GM21381 (cell line): ENCODE results near the gene TEKTIP1.
"Not testable (repeated sequence)": the region's sequence is repeated elsewhere in the genome, so short reads cannot be mapped to it uniquely, and the experiment has no call there.

Experiments
- ATAC-seq: cut with Tn5 transposase; IDR thresholded peaks from one replicate; pipeline ENCODE4 v1.9.1; 2021; ENCODE audit warnings: mild to moderate bottlenecking, moderate library complexity; ENCODE audit not compliant: unreplicated experiment

TEKTIP1 gene

DNA sequence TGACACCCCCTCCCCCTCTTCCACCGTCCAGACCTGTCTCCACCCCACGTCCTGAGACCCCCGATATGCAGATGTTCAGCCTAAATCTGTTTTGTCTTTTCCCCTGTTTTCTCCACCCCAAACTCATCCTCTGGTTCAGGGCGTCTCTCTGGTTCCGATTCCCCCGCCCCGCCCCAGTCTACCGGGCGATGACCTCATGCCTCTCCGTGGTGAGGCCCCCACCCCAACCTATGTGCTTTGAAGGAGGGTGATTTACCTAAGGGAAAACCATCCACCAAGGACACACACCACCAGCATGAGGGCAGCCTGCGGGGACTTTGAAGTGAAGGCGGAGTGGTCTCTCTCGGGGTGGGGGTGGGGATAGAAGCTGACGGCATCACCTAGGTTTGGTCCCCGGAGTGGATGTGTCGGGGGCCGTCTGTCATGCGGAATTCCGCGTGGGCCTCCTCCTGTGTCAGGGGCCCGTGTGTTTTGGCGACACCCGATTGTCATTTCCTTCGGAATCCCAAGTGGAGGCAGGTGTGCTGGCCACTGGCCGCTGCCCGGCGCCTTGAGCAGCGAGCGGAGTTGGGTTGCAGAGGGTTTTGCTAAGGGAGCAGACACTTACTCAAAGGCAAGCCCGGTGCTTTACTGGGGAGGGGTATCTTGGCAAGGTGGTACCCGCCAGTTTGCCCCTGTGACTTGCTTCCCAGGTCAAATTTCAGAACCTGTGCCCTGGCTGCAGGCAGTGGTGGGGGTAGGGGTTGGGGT is 31.4 kb upstream of the TEKTIP1 start:
- no peak for ATAC-seq

DNA sequence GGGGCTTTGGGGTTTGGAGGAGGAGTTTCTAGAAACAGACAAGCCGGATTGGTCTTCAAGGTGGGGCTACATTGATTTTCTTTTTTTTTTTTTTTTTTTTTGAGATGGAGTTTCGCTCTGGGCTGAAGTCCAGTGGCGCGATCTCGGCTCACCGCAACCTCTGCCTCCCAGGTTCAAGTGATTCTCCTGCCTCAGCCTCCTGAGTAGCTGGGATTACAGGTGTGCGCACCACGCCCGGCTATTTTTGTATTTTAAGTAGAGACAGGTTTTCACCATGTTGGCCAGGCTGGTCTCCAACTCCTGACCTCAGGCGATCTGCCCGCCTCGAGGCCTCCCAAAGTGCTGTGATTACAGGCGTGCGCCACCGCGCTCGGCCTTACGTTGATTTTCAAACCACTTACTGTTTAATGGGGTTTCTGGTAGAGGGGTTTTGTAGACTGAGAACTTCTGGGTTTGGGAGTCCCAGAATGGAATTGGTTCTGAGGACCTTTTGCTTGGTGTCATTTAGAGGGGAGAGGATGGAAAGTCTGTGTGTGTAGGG is 30.8 kb upstream of the TEKTIP1 start:
- not testable (repeated sequence) for ATAC-seq

DNA sequence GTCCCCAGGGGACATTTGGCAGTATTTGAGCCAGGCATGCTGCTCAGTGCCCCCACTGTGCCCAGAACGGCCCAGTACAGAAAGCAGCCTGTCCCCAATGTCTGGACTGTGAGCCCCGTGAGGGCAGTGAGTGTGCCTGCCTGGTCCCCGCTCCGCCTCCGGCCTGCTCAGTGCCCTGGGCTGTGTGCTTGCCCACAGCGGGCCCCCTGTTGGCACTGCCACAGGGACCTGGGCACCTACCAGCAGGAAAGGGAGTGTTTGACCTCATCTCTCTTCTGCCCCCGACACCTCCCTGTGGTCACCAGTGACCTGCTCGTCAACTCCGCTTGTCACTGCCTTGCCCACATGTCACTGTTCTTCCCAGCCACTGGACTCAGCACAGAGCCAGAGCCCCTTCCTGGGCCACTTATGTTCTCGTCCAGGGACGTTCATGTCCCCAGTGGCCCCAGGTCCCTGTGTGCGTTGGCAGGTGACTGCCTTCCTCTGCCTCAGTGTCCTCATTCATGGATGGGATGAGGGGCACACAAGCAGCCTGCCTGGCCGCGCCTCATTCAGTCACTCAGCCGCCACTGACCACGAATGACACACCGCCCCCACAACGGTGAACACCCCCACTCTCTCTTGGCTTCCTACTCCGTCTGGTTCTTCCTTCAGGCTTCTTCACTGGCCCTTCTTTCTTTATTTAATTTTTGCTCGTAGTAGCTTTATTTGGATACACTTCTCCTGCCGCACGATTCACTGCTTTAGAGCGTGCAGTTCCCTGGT is 30.0 kb upstream of the TEKTIP1 start:
- no peak for ATAC-seq

DNA sequence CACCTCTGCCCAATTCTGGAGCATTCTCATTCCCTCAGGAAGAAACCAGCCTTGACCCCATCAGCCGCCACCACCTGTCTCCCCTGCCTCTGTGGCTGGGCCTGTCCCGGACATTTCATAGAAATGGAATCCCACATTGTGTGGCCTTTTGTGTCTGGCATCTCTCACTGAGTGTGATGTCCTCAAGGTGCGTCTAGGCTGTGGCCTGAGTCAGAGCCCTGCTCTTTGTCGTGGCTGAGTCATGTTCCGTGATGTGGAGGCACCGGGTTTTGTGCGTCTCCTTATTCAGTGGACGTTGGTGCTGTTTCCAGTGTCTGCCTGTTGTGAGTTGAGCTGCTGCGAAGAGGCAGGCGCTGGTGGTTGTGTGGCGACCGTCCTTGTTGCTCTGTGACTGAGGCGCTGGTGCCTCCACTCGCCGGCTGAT is 29.4 kb upstream of the TEKTIP1 start:
- ATAC-seq = no peak

DNA sequence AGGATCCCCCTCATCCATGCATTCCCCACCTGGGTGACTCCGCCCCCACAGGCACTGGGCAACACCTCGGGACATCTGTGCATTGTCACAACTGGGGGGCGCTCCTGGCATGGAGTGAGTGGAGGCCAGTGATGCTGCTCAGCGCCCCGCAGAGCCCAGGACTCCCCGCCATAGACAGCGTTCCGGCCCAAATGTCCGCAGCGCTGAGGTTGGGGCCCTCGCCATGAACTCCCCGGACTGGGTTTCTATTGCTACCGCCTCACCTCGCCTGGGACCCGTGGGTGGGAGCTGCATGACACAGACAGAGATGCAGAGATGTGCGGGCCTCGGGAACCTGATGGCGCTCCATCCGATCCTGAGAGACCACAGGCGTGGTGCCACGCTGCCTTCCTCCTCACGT is 28.2 kb upstream of the TEKTIP1 start:
- ATAC-seq = no peak

DNA sequence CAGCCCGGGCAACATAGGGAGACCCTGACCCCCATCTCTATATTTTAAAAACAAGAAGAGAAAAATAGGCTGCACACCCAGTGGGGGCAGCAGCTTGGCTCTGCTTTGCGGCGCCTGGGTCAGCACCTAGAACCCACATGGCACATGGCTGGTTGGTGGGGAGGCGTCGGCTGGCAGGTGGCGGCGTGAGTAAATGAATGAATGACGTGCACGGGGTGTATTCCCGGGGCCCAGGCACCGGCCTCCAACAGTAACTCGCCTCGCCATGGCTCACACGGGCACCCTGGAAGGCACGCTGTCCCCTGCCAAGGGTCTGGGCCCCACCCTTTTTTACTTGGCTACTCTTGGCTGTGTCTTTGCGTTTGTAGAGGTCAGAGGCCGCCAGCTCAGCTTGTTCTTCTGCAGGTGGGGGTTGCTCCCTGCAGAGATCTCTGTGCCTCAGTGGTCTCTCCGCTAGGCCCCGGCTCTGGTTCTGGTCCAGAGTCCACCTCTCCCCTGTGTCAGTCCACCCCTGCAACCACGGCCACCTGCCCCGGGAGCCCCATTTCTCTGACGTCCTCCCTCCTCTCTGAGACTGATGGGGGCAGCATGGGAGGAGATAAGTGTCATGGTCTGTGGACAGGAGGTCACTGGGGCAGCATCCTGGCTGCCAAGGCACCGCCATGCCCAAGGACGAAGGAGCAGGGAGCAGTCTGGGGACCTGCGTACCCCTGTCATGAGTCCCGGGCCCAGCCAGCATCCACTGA is 27.3 kb upstream of the TEKTIP1 start:
- no peak for ATAC-seq

DNA sequence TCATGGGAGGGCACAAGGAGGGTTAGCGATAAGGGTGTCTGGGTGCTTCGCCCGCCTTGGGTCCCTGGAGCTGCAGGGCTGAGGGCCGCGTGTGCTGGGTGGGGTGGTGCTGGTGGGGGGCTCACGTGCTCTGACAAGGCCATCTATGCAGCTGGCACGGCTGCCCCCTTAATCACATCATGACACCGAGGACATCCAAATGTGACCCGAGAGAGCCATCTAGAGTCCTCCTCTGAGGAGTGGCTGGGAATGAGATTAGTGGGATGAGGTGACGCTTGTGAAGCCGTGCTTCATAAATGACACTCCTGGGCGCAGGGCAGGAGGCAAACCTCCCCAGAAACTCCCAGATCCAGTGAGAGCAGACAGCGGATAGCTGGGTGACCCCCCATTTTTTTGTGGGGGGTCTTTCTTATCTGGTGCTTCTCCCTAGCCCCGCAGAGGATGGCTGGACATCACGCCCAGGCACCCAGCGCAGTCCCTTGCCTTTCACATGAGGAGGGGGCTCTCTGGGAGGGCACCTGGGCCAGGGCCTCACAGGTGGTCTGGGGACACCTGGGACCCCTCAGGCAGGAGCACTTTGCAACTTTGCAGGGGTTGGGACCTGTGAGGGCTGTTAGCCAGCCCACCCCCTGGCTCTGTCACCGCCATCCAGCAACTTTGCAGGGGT is 26.3 kb upstream of the TEKTIP1 start:
- ATAC-seq = no peak

DNA sequence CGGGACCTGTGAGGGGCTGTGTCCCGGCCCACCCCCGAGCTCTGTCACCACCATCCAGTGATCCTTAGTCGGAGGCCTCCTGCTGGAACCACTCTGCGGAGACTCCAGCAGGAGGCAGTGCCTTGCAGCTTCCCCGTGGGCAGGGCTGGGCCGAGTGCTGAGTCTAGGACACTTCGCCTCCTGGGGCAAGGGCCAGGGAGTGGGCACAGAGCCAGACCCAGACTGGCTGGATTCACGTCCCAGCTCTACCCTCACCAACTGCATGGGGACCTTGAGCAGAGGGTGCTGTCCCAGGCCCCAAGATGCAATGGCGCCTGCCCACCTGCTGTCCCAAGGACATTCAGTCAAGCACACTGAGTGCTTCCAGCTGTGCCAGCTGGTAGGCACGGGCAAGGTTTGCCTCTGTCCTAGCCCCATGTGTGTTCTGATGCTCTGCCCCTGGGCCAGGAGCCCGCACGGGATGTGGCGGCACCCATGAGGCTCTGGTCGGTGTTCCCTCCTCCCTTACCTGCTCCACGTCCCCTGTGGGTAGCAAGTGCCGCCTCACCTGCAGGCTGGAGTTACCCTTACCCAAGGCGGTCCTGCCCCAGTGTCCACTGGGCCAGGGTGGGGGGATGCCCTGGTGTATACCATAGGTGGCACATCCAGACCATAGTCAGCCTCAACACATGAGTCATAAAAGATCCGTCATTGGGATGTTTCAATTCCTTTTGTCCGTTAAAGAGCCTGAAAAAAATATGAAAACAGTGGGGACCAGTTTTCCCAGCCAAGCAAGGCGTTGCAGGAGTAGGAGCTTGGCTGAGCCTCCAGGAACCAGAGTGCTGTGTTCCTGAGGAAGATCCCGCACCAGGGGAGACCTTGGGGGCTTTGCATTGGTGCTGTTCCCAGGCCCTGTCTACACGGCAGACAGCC is 25.5 kb upstream of the TEKTIP1 start:
- no peak for ATAC-seq

DNA sequence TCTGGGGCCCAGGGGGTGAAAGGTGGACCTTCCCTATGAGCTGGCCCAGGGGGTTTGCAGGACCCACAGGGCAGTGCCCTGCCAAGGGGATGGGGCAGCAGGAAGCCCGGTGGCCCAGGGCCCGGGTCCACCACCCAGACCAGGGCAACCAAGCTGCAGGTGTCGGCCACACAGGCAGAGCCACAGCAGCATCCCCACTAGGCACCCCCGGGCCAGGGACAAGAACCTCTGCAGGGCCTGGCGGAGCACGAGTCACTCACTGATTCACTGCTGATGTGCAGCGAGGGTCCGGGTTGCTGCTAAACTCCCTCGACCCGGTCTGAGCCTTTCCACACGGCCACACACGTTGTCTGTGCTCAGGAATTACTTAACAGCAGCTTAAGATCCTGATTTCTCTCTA is 24.0 kb upstream of the TEKTIP1 start:
- no peak for ATAC-seq

DNA sequence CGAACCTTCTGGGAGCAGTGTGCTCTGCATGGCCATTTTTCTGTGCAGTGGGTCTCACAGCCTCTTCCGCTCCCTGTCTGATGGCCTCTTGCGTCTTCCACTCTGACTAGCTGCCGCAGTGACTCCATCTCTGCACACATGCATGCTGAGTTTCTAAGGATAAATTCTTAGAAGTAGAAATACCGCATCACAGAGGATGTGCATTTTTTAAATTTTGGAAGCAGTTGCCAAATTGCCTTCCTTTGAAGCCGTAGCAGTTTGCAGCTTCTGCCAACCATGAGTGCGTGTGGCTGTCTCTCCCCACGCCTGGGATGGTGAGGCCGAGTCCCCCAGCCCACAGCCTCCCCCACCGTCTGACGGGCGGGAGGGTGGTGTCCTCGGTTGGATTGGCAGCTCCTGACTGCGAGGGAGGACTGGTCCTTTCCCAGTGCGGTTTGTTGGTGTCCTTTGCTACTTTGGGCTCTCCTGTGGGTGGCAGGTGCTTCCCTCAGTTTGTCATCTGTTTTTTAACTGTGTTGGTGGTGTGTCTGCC is 23.0 kb upstream of the TEKTIP1 start:
- no peak for ATAC-seq

DNA sequence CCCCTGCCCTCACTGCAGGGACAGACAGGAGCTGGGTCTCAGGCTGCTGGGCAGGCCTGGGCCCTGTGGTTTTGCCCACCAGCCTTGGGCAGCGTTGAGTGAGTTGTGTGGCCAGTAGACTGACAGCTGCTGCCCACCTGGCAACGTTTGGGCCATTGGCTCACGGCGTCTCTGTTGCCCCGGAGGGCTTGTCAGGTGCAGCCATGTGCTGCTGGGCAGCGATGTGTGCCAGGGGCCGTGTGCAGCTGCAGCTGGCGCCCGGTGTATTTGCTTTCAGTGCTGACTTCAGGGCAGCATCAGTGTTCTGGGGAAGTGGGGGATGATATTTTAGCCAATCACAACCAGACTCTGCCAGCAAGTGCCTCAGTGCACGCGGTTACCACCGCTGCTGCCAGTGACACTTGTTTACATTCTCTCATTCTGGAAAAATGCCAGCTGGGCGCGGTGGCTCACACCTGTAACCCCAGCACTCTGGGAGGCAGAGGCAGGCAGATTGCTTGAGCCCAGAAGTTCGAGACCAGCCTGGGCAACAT is 22.2 kb upstream of the TEKTIP1 start:
- ATAC-seq = no peak

DNA sequence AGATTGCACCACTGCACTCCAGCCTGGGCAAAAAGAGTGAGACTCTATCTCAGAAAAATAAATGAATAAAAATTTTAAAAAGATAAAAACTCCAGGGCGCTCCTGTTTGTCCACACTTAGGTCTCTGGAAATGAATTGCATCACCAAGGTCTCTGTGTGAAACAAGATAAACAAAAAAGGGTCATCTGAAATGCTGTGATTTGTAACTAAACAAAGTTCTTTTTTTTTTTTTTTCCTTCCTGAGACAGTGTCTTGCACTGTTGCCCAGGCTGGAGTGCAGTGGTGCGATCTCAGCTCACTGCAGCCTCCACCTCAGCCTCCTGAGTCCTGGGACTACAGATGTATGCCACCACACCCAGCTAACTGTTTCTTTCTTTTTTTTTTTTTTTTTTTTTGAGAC is 21.3 kb upstream of the TEKTIP1 start:
- ATAC-seq = no peak

DNA sequence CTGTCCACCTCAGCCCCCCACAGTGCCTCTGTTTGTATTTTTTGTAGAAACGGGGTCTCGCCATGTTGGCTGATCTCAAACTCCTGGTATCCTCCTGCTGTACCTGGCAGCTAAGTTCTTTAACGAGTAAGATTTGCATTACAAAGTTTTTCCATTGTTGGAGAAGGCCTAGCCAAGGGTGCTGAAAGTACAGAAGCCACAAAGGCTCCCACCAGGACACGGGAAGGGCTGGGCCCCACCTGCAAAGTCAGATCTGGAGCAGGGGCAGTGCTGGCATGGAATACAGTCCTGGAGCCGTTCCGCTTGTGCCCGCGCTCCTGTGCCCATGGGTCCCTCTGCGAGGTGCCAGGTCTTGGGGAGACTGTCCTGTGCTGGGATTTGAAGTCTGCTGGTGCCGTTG is 20.7 kb upstream of the TEKTIP1 start:
- no peak for ATAC-seq

DNA sequence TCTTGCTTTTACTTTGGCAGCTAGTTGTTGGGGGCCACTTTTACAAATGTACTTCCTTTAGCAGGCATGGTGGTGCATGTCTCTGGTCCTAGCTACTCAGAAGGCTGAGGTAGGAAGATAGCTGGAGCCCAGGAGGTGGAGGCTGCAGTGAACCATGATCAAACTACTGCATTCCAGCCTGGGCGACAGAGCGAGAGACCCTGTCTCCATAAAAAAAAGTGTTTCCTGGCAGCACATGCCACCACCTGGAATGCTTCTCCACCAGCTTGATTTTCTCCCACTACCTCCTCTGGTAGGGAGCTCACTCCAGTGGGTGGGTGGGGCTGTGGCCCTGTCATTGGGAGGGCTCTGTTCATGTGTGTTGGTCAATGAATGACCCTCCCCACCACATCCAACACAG is 20.3 kb upstream of the TEKTIP1 start:
- no peak for ATAC-seq

DNA sequence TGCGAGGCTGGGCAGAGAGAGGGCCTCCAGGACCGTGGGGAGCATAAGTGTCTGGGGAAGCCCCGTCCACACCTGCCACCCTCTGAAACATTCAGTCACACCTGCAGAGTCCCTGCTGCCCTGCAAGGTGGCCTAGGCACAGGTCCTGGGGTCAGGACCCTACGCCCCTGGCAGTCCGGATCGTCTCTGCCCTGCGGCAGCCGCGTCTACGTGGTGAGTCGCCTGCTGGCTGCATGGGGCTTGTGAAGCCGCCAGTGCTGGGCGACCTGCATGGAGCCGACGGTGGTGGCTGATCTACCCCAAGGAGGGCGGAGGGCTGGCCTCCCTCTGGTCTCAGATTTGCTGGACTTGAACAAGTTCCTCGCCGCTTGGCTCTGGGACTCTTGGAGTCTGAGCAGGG is 19.8 kb upstream of the TEKTIP1 start:
- ATAC-seq = no peak

DNA sequence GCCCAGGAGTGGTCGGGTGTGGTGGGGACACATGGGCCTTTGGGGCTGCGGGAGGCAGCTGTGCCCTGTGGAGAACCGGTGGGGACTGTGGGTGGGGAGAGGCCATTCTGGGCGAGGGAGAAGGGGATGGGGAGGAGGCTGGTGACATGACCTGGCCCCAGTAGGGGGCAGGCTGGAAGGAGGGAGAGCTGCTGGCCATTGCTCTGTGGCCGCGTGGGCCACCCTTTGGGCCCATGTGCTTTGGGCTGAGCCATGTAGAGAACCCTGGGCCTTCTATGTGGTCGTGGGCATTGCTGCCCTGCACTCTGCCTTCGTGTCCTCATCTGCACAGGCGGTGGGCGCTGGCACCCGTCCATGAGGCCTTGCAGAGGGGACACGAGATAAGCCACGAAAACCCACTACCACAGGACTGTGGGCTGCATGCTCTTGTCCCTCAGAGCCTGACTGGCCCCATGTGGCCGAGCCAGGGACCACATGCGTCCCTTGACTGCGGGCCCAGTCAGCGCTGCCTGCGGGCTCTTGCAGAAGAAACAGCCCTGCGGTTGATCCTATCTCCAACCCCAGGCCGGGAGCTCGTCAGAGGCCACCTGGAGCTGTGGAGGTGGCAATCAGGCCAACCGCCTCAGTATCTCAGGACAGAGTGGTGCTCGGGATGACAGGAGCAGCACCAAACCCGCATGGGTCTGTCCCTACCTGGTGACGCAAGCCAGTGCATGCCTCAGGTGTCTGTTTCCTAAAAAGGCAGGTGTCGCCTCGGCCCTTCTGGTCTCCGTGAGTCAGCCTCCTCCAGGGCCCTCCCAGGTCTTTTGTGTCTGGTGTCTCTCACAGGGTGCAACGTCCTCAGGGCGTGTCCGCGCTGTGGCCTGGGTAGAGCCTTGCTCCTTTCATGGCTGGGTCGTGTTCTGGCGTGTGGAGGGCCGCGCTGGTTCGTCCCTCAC is 18.5 kb upstream of the TEKTIP1 start:
- ATAC-seq = no peak

DNA sequence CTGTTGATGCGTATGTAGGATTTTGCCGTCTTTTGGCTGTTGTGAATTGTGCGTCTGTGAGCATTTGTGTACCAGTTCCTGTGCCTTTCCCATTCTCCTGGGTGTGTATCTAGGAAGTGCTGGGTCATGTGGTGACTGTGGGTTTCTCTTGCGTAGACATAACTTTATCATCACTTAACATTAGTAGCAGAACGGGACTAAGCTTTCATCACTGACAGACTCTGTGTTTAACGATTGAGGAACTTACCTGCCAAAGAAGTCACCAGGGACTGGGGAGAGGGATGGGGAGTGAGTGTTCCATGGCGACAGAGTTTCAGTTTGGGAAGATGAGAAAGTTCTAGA is 17.9 kb upstream of the TEKTIP1 start:
- ATAC-seq = no peak
